Testis (tissue), 2 donors: ENCODE data around the gene ACTG2.

Source experiments
- CTCF ChIP-seq, 3 experiments: fragments of 450-650 bp in 2 of 3; fragments of 200-600 bp in 1 of 3; sonication (generic) in 1 of 3; IDR thresholded peaks; one replicate each; pipeline ENCODE4 v1.5.1; 2016 to 2019; ENCODE audit warnings: antibody characterized with exemption in 3 of 3, mild to moderate bottlenecking in 2 of 3, moderate library complexity in 1 of 3
- POLR2A ChIP-seq: fragments of 450-650 bp; IDR thresholded peaks from one replicate; pipeline ENCODE4 v1.6.1; 2017; ENCODE audit warnings: antibody characterized with exemption, mild to moderate bottlenecking, moderate library complexity

- no peak for TF ChIP-seq CTCF (IDR thresholded peaks at IDR 0.05)
- no peak for TF ChIP-seq POLR2A
These were observed 76.5 kb downstream of the ACTG2 start for GRCh38 chr2:73969356-73969755.
